Neural progenitor cell (in vitro differentiated cells): Measurements from ENCODE around the gene CRELD2.

Experiments used
- CTCF ChIP-seq: fragments of 200-600 bp; sonication (generic); IDR thresholded peaks from 2 replicates; pipeline ENCODE4 v1.5.1; 2017; ENCODE audit warnings: antibody characterized with exemption, mild to moderate bottlenecking
- EZH2 ChIP-seq: fragments of 200-600 bp; sonication (generic); IDR thresholded peaks from 2 replicates; pipeline ENCODE4 v1.6.1; 2017; ENCODE audit warnings: antibody characterized with exemption, mild to moderate bottlenecking, moderate library complexity

DNA sequence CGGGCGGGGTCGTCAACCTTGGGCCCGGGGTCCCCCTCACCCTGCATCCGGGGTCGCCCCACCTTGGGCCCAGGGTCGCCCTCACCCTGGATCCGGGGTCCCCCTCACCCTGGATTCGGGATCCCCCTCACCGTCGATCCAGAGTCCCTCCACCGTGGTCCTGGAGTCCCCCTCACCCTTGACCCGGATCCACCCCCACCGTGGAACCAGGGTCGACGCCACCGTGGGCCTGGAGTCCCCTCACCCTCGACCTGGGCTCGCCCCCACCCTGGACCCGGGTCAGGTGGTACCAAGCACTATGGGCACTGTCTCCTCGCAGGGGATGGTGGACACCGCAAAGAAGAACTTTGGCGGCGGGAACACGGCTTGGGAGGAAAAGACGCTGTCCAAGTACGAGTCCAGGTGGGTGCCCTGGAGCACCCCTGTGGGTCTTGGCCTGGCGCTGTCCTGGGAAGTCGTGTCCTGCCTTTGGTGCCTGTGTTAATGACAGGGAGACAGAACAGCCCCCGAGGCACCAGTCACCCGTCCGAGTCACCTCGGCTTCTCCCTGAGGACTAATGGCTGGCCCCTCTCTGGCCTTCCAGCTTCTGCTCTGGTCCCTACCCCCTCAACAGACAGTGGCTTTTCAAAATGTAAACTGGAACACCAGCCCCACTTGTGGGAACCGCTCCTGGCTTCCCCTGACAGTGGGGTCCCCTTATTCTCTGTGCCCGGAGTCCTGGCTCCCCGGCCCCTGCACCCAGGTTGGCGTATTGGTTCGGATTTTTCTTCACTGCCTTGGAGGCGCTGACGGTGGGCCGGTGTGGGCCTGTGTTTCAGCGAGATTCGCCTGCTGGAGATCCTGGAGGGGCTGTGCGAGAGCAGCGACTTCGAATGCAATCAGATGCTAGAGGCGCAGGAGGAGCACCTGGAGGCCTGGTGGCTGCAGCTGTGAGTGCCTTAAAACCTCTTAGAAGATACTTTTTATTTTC is 762 bp downstream of the CRELD2 start:
- TF ChIP-seq CTCF (no peak), EZH2 (no peak)
